Stimulated activated CD4-positive, alpha-beta T cell treated with anti-CD3 and anti-CD28 coated beads, Interleukin-12 subunit alpha, Interleukin-12 subunit beta, amount 100 ng/mL, for 24 hours (primary cell): ENCODE results near the gene SMS.

Source experiments
- DNase-seq, 2 experiments: peaks; one replicate each; pipeline ENCODE4 v3.0.0-alpha.2; 2020; ENCODE audit warnings: low read depth in 2 of 2

SMS gene

DNA sequence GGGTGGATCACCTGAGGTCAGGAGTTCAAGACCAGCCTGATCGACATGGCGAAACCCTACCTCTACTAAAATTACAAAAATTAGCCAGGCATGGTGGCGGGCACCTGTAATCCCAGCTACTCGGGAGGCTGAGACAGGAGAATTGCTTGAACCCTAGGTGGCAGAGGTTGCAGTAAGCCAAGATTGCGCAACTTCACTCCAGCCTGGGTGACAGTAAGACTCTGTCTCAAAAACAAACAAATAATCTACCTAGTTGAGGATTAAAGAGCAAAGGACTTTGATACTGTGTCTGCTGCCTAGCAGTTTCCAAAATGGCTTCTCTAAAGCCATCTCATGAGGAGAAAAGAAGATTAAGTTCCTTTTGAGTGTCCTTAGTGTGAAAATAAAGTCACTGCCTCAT lies 37.8 kb downstream of the SMS start:
- DNase-seq = no peak

DNA sequence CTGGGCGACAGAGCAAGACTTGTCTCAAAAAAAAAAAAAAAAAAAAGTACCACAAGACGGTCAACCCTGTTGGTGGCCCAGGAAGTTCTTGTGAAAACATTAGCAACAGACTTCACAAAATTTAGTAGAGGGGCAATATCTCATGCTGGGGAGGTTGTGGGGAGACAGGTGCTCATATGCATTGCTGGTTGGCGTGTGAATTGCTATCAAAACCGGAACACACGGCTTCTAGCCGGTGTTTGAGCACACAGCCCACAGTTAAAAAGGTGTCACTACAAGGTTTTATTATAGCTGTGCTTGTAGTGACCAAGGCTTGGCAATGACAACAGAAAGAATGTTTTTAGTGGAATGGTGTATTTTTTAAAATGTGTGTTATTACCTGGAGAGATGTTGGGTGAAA lies 41.8 kb downstream of the SMS start:
- no peak for DNase-seq

DNA sequence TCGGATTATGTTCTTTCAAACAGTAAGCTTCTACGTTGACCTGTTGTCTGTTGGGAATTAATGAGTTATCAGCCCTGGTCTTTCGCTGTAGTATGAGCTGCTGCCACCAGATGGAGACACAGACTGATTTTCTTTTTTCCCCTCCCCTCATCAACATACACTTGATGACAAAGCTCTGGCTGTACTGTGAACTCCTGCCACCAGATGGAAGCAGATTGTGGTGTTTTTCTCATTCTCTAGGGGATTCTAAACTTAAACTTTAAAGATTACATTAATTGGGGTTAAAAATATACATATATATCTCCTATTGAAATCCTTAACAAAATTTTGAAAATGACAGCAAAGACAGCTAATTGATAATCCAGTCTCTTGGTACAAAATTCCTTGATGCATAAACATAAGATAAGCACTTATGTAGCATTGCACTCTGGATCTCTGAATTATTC lies 44.8 kb downstream of the SMS start:
- DNase-seq = peak; percentile 28 to 45

DNA sequence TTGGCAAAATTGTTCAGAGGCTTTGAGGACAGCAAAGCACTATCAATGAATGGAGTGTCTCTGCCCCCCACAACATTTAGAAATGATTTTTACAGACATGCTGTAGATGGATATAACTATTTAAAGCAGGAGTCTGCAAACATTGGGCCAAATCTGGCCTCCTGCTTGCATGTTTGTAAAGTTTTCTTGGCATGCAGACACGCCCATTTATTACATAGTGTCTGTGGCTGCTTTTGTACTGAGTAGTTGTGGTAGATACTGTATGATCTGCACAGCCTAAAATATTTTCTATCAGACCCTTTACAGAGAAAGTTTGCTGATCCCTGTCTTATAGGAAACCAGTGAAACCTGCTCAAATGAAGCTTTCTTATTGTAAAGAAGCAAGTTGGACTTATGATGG lies 46.1 kb downstream of the SMS start:
- DNase-seq = no peak

DNA sequence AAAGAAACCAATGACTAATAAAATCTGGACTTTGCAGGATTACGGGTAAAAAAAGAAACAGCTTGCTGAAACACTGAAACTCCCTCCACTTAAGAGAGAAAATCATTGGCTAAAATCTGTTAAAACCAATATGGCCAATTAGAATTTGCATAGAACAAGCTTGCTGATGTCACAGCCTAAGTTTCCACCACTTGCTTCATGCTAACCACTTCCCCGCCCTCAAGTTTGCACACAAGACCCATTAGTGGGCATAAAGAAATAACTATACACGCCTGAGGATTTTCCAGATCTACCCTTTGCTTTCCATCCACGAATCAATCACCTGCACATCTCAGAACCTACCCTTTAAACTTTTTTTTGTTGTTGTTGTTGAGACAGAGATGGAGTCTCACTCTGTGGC lies 48.9 kb downstream of the SMS start:
- peak in 1 of 2 experiments; percentile 20 for DNase-seq

DNA sequence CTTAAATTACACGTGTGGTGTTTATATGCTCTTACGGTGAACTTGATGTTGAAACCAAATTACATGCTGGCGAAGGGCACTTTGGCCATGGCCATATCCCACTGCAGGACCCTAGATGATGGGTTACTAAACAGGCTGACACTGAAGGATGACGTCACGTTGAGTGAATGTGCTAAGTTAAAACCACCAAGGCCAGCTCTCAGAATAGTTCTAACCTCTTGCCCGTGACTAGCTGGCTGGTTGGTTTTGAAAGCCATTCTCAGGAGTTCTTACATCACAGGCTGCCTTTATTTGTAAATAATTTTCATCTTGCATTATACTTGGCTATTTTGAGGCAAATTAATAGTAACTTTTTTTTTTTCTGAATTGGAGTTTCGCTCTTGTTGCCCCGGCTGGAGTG lies 50.3 kb downstream of the SMS start:
- no peak for DNase-seq

DNA sequence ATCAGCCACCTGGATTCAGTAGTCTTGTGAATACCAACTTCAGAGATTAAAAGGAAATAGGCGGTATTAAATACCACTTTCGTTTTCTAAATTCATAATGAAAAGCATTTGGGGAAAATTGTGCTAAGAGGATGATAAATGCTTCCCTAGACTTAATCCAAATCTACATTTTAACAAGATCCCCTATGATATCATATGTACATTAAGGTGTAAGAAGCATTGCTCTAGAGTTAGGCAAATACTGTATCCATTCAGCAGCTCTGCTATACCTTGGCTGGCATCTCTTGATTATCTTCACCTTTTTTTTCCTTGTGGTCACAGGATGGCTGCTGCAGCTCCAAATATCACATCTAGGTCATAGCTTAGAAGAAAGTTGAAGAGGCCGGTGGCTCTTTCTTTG lies 51.0 kb downstream of the SMS start:
- DNase-seq = no peak

DNA sequence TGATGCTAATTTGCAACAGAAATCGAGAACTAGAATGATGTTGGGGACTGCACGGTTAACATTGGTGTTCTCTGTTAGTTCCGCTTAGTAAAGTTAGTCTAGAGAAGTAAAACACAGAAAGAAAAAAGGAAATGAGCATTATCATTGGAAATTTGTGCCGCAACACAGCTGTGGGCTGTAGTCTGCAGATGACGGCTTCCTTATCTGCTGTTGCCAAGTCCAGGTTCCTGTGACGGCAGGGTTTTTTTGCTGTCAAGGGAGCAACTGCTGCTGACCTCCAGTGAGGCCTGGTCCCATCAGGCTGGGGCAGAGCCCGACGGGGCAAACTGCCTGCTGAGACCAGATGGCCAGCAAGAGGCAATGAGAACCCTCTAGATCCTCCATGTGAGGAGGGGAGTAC lies 52.8 kb downstream of the SMS start:
- no peak for DNase-seq

DNA sequence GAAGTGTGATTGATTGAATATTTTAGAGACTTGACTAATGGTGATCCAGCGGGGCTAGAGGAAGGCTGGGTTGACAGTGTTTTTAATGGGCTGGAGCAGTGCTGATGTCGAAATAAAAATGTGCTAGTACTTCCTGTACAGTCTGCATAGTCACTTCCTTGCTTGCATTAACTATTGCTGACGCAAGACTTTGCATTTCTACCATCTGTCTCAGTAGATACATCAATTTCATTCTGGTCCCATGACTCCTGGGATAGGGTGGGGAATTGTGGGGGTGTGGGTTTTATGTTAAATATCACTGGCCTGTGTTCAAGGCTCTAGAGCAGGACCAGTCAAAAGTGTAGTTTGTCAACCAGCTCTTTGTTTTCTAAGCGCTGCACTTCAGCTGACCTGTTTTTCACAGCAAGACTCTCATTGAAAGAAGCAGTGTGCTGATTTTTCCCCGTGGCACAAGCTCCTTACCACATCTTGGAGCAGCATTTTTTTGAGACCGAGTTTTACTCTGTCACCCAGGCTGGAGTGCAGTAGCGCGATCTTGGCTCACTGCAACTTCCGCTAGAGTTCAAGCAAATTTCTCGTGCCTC lies 56.5 kb downstream of the SMS start:
- no peak for DNase-seq

DNA sequence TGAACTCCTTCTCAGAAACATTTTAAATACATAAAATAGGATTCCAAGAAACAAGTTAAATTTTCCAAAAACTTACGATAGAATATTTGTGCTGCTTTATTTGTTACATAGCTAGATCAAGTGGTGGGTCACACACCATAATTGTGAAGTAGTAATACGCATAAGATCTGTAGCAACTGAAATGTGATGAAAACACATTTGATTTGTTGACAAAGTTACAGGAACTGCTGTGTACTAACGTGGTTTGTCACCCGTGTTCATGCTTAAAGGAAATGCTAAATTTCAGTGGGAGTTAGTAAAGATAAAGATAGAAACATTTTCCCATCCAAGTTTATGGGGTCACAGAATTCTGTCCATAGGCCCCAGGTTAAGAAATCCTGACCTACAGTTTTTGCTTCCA lies 57.5 kb downstream of the SMS start:
- DNase-seq = no peak

DNA sequence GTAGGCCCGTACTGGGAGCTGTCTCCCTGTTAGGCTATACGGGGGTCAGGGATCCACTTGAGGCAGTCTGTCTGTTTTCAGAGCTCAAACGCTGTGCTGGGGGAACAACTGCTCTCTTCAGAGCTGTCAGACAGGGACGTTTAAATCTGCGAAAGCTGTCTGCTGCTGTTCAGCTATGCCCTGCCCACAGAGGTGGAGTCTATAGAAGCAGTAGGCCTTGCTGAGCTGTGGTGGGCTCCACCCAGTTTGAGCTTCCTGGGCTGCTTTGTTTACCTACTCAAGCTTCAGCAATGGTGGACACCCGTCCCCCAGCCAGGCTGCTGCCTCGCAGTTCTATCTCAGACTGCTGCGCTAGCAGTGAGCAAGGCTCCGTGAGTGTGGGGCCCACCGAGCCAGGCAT lies 64.4 kb downstream of the SMS start:
- DNase-seq = no peak

DNA sequence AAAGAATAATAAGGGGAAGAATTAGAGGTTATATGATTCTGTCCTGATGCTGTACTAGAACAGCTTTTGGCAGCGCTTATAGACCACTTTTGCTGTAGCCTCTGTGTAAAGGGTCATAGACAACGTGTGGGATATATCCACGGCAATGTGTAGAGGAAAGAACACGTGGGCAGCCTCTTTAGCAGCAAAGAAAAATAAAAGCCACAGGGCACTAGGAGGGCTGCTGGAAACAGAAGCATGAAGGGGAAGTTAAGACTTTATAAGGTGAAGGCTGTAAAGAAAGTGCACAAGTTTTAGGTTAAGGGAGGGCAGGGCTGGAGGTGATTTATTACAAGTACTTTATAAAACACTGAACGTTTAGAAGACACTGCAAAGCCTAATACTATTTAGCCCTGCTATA lies 71.5 kb downstream of the SMS start:
- no peak for DNase-seq

DNA sequence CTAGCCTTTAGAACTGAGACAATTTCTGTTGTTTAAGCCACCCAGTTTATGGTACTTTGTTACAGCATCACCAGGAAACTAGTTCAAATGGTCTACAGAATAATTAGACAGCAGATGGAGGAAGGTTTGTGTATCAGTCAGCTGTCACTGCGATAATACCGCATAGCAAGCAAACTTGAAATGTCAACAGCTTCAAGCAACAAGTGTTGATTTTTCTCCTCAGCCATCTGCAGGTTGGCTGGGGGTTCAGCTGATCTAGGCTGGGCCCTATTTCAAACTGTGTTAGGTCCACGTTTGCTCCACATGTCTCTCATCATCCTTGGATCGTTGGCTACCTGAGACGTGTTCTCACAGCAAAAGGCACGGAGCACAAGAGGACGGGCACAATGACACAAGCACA lies 72.4 kb downstream of the SMS start:
- DNase-seq = no peak

DNA sequence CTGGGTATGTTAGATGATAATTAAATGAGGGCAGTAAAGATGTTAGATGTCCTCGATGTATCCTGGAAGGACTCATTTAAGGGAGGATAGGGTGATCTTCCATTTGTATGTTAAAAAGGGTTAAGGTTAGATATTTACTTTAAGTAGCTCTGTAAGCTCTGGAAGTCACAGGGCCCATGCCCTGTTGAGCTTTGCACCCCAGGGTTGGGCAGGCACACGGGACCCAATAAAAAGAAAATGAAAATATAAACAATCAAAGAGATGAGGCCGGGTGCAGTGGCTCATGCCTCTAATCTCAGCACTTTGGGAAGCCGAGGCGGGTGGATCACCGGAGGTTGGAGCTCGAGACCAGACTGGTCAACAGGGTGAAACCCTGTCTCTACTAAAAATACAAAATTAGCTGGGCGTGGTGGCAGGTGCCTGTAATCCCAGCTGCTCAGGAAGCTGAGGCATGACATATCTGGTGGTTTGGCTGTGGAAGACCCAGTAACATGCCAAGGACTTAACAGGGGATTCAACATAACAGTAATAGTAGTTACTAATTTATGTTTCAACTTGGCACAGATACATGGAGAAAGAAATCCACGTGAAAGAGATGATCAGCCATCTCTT lies 74.7 kb downstream of the SMS start:
- DNase-seq = no peak

DNA sequence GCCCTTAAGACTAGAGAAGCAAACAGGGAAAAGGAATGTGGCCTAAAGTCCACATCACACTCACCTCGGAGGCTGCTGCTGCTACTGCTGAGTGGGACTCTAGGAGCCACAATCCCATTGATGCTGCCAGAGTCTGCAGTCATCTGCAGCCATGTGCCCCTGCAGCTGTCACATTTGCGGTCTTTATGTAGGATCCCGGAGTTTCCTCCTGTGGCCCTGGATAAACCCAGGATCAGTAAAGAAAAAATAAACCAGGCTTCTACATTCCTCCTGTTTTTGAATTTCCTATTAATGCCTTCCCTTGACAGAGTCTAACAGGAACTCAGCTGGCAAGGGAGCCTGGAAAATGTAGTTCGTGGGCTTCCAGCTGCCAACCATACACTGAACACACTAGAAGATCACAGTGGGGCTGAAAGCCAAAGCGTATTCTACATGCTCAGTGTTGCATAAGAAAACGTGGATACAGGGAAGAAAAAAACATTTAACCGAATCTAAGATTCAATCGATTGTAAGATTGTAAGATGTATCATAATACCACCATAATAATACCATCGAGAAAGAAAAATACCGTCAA lies 81.3 kb downstream of the SMS start:
- DNase-seq = no peak

DNA sequence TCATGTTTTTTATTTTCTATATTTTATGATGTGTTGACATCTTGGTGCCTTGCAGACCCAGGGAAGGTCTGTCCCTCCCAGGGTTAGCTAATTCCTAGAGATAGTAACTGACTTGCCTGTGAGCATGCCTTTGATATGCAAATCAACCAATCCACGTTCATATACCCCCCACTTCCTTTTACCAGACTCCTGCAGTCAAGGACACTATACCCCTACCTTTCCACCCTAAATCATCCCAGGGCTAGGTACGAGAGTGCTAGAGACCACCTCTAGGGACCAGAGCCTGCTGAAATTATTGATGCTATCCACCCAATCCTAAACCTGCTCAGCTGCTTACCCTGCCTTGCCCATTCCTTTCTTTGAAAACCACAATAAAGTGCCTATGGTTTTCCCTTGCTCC lies 84.1 kb downstream of the SMS start:
- DNase-seq = no peak

DNA sequence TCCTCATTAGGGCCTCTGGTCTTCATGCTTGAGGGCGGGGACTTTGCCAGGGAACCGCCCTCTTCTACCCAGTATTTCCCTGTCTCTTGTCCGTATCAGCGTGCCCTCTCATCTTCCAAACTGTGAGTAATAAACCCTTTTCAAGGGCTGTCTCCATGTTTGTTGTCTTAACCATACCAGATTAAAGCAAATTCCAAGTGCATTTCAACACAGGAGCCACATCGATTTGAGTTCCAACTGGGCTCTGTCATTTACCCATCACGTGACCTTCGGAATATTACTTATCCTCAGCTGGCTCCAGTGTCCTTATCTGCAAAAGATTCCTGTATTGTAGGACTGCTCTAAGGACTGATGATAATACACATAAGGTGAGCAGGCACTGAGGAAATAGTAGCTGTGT lies 85.2 kb downstream of the SMS start:
- DNase-seq = no peak

DNA sequence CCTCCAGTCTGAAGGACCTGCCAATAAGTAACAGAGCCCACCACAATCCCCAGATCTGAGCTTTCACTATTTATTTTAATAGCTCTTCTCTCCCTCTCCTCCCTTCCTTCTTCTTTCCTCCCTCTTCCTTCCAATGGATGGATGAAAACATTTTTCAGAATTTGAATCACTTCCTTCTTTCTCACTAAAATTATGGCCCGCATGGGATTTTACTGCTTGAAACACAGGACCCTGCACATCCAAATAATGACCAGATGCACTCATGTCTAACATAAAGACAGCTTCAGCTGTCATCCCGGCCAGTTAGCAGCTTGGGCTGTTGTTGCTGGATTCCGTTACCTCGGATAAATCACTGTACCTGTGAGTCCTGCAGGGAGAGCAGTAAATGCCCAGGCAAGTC lies 86.2 kb downstream of the SMS start:
- DNase-seq = no peak

DNA sequence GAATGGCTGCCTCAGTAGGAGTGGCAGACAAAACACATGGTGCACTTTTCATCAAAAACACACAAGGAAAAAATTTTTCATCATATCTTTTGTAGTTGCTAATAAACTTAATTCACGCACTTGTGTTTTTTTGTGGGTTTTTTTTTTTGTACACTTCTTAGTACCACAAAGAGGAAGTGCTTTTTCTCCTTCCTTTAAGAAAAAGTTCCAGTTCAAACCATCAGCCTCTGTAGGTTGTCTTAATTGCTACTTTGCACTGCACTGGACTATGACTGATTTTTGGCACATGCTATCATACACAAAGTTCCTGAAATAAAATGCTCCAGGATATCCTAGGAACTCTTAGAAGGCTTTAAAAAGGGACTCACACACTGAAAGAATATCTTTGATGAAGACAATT lies 91.6 kb downstream of the SMS start, which contains the start of gene PHEX:
Gene PHEX, plus strand, starts transcription at position 242 of the 400 bp plus-strand sequence. CDS start 681 bp downstream, outside the sequence.
- no peak for DNase-seq

DNA sequence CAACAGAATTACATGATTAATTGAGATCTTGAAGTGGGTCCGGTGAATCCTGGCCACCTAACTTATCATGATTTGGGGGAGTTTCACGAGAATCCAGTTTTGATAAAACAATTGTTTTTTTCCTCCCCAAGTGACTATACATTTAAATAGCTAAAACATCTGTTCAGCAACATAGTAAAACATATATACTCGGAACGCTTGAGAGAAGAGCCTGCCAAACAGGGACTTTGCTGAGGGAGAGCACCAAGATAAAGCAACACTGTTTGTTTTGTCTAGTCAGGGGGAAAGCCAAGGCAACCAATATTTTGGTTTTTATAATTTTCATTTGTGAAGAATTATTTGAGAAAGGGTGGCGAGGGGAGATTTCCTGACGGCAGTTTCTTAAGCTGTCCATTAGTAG lies 92.0 kb downstream of the SMS start:
- no peak for DNase-seq

DNA sequence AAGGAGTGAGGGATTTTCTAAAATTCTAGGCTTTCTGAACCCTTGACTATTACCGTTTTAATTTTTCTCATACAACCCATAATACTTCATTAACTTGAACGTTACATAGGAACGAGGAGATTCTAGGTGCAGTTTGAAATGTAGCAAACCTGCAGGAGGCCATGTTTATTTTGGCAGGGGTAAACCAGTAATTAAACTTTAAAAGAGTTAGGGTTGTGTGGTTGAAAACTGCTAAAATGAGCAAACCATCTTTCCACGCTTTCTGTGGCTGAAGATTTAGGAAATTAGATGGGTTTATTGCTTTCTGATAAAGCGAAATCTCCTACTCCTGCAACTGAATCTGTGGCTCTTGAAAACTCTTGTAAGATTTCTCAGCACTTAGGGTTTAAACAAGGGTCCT lies 93.3 kb downstream of the SMS start:
- no peak for DNase-seq

DNA sequence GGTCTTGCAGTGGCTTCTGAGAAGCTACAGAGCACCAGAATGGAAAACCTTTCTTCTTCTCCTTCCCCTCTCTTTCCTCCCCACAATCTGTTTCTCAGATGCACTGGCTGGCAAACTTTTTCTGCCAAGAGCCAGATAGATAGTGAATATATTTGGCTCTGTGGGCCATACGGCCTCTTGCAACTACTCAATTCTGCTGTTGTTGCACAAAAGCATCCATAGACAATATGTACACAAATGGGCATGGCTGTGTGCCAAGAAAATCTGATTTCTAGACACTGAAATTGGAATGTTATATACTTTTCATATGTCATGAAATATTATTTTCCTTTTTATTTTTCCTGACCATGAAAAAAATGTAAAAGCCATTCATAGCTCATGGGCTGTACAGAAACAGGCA lies 94.7 kb downstream of the SMS start:
- no peak for DNase-seq

DNA sequence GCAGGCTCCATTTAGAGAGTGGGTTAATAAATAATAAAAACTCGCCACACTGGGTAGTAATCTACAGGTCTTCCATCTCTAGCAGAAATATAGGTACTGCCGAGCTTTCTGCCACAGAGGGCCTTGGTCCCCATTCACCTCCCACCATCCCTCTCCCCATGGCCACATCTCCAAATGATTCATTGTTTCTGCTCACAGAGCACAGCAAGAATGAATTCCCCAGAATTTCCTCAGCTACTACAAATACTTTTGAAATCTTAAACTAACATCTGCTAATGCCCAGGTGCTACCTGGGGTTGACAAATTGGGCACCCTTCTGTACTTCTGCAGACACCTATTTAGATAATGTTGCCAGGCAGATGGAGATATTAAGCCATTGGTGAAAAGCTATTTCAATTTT lies 96.7 kb downstream of the SMS start:
- no peak for DNase-seq
